Mesenchymal stem cell (in vitro differentiated cells and primary cell): ENCODE results near the gene GNAZ.

Experiments
- DNase-seq: peaks from one replicate; pipeline ENCODE4 v3.0.0-alpha.2; 2013
- H2AFZ ChIP-seq: one replicate; pipeline ENCODE4 v1.6.1; 2013; ENCODE audit warnings: low read depth, mild to moderate bottlenecking, control low read depth, inconsistent platforms, low read length, moderate library complexity
- H2AK5ac ChIP-seq: 2 replicates; pipeline ENCODE4 v1.6.1; 2013; ENCODE audit warnings: low read length, moderate library complexity, mild to moderate bottlenecking, inconsistent platforms; ENCODE audit not compliant: severe bottlenecking
- H2BK120ac ChIP-seq: one replicate; pipeline ENCODE4 v1.6.1; 2013; ENCODE audit warnings: low read depth, mild to moderate bottlenecking, inconsistent platforms, low read length, moderate library complexity
- H2BK12ac ChIP-seq, 2 experiments: one replicate each; pipeline ENCODE4 v1.6.1; 2013; ENCODE audit warnings: inconsistent platforms in 2 of 2, low read length in 2 of 2, mild to moderate bottlenecking in 2 of 2, moderate library complexity in 2 of 2, control low read depth in 1 of 2
- H2BK15ac ChIP-seq: one replicate; pipeline ENCODE4 v1.6.1; 2013; ENCODE audit warnings: mild to moderate bottlenecking, low read depth, inconsistent platforms; ENCODE audit not compliant: poor library complexity, severe bottlenecking
- H2BK5ac ChIP-seq: 2 replicates; pipeline ENCODE4 v1.6.1; 2013; ENCODE audit warnings: low read depth, mild to moderate bottlenecking, low read length, control low read depth, inconsistent platforms; ENCODE audit not compliant: poor library complexity, severe bottlenecking
- H3K14ac ChIP-seq, 2 experiments: one replicate each; pipeline ENCODE4 v1.6.1; 2013; ENCODE audit warnings: inconsistent platforms in 2 of 2, low read length in 2 of 2, control low read depth in 1 of 2, mild to moderate bottlenecking in 1 of 2, moderate library complexity in 1 of 2
- H3K18ac ChIP-seq, 2 experiments: one replicate each; pipeline ENCODE4 v1.6.1; 2013; ENCODE audit warnings: inconsistent platforms in 2 of 2, low read length in 2 of 2, control low read depth in 1 of 2, low read depth in 1 of 2, mild to moderate bottlenecking in 1 of 2
- H3K23ac ChIP-seq, 2 experiments: one replicate each; pipeline ENCODE4 v1.6.1; 2013; ENCODE audit warnings: inconsistent platforms in 2 of 2, low read length in 2 of 2, mild to moderate bottlenecking in 2 of 2, moderate library complexity in 2 of 2, control low read depth in 1 of 2
- H3K27ac ChIP-seq: 2 replicates; pipeline ENCODE4 v1.5.1; 2013; ENCODE audit warnings: mild to moderate bottlenecking, moderate library complexity, low read length, control low read depth, inconsistent platforms; ENCODE audit not compliant: poor library complexity, severe bottlenecking
- H3K27me3 ChIP-seq, 2 experiments: 2 replicates each; pipeline versions ENCODE4 v1.6.1 to v1.7.0; 2013; ENCODE audit warnings: low read length in 2 of 2, mild to moderate bottlenecking in 2 of 2, moderate library complexity in 2 of 2, control low read depth in 1 of 2, inconsistent platforms in 1 of 2; ENCODE audit not compliant: control insufficient read depth in 1 of 2, insufficient read depth in 1 of 2
- H3K36me3 ChIP-seq, 2 experiments: 2 replicates each; pipeline versions ENCODE4 v1.6.1 to v1.7.0; 2013; ENCODE audit warnings: low read length in 2 of 2, control low read depth in 1 of 2, inconsistent platforms in 1 of 2, low read depth in 1 of 2, mild to moderate bottlenecking in 1 of 2; ENCODE audit not compliant: insufficient read depth in 2 of 2, control insufficient read depth in 1 of 2
- H3K4ac ChIP-seq, 2 experiments: one replicate each; pipeline ENCODE4 v1.6.1; 2013; ENCODE audit warnings: inconsistent platforms in 2 of 2, low read length in 2 of 2, mild to moderate bottlenecking in 2 of 2, moderate library complexity in 2 of 2, control low read depth in 1 of 2, low read depth in 1 of 2
- H3K4me1 ChIP-seq: 2 replicates; pipeline ENCODE4 v1.6.1; 2013; ENCODE audit warnings: low read depth, low read length, control low read depth; ENCODE audit not compliant: control insufficient read depth, insufficient read depth
- H3K4me2 ChIP-seq: 2 replicates; pipeline ENCODE4 v1.6.1; 2013; ENCODE audit warnings: low read length, mild to moderate bottlenecking, inconsistent platforms; ENCODE audit not compliant: poor library complexity, severe bottlenecking
- H3K4me3 ChIP-seq, 2 experiments: 2 replicates each; pipeline versions ENCODE4 v1.5.1 to v1.7.0; 2013; ENCODE audit warnings: low read length in 2 of 2, mild to moderate bottlenecking in 2 of 2, control low read depth in 1 of 2, low read depth in 1 of 2; ENCODE audit not compliant: insufficient read depth in 1 of 2
- H3K79me1 ChIP-seq: replicated peaks from 2 replicates; pipeline ENCODE4 v1.6.1; 2013; ENCODE audit warnings: mild to moderate bottlenecking, control low read depth, low read length, inconsistent platforms; ENCODE audit not compliant: poor library complexity, severe bottlenecking
- H3K9ac ChIP-seq: 2 replicates; pipeline ENCODE4 v1.7.0; 2013; ENCODE audit warnings: mild to moderate bottlenecking, low read length, moderate library complexity
- H3K9me3 ChIP-seq: 2 replicates; pipeline ENCODE4 v1.7.0; 2013; ENCODE audit warnings: mild to moderate bottlenecking, low read length; ENCODE audit not compliant: control insufficient read depth
- H4K8ac ChIP-seq: one replicate; pipeline ENCODE4 v1.6.1; 2013; ENCODE audit warnings: inconsistent platforms, mild to moderate bottlenecking, low read length, moderate library complexity
- H4K91ac ChIP-seq: one replicate; pipeline ENCODE4 v1.6.1; 2013; ENCODE audit warnings: mild to moderate bottlenecking, low read length, inconsistent platforms
- WGBS: methylation state at CpG from one replicate; pipeline ENCODE4 v1.1.7; 2013; ENCODE audit warnings: mixed read lengths; 5-methylcytosine and 5-hydroxymethylcytosine counted together

The GNAZ gene

GRCh38 chr22:23158516-23159290 lies 88.4 kb downstream of the GNAZ start:
- no peak for DNase-seq
- Histone ChIP-seq H3K4me3 (no peak overlapping the region), H3K9ac (no peak overlapping the region), H2BK120ac (no peak overlapping the region), H2AFZ (no peak overlapping the region), H2BK12ac (no peak overlapping the region), H3K4me2 (no peak overlapping the region), H4K8ac (no peak overlapping the region), H3K4ac (no peak overlapping the region), H3K18ac (no peak overlapping the region), H2AK5ac (no peak overlapping the region), H2BK5ac (no peak overlapping the region), H3K36me3 (peaks cover 4 to 12% of the 10 kb centered on the region in 2 experiments), H4K91ac (no peak overlapping the region), H3K14ac (no peak overlapping the region), H2BK15ac (no peak overlapping the region), H3K27ac (no peak overlapping the region), H3K27me3 (no peaks in the 10 kb centered on the region), H3K23ac (peak overlapping the region in 1 of 2 experiments; percentile 62), H3K4me1 (peaks cover 10% of the 10 kb centered on the region), H3K79me1 (no peaks in the 10 kb centered on the region), H3K9me3 (no peaks in the 10 kb centered on the region)
- 80% methylated on average over 12 of the region's 14 CpGs for WGBS

- Histone ChIP-seq H3K4me2 (no peak overlapping the region), H4K91ac (no peak overlapping the region), H2BK12ac (no peak overlapping the region), H3K27ac (no peak overlapping the region), H3K9me3 (no peaks in the 10 kb centered on the region), H3K4me3 (no peak overlapping the region), H3K27me3 (no peaks in the 10 kb centered on the region), H3K23ac (no peak overlapping the region), H2BK15ac (no peak overlapping the region), H2AK5ac (no peak overlapping the region), H3K9ac (no peak overlapping the region), H4K8ac (no peak overlapping the region), H2BK5ac (no peak overlapping the region), H3K4me1 (peaks cover 10% of the 10 kb centered on the region), H2BK120ac (no peak overlapping the region), H3K4ac (no peak overlapping the region), H3K18ac (no peak overlapping the region), H3K79me1 (no peaks in the 10 kb centered on the region), H3K14ac (no peak overlapping the region), H2AFZ (no peak overlapping the region), H3K36me3 (peaks cover 4 to 12% of the 10 kb centered on the region in 2 experiments)
- DNase-seq: no peak
- WGBS: 72% methylated on average over 6 of the region's 6 CpGs
Measured at GRCh38 chr22:23159291-23159630, 88.9 kb downstream of the GNAZ start.

GRCh38 chr22:23161029-23161428 lies 90.7 kb downstream of the GNAZ start:
- H3K36me3 ChIP-seq: peaks cover 0 to 10% of the 10 kb centered on the region in 2 experiments
- no peak overlapping the region for H3K4ac ChIP-seq
- H2BK120ac ChIP-seq: no peak overlapping the region
- H3K79me1 ChIP-seq: no peaks in the 10 kb centered on the region
- no peak overlapping the region for H2AK5ac ChIP-seq
- H3K27ac ChIP-seq: no peak overlapping the region
- H3K4me3 ChIP-seq: no peak overlapping the region
- peaks cover 0 to 6% of the 10 kb centered on the region in 2 experiments for H3K27me3 ChIP-seq
- no peak overlapping the region for H2BK15ac ChIP-seq
- H4K8ac ChIP-seq: no peak overlapping the region
- H3K4me1 ChIP-seq: peaks cover 10% of the 10 kb centered on the region
- no peak overlapping the region for H3K14ac ChIP-seq
- DNase-seq: no peak
- H4K91ac ChIP-seq: no peak overlapping the region
- no peak overlapping the region for H3K4me2 ChIP-seq
- WGBS: 77% methylated on average over 4 of the region's 4 CpGs
- H3K9me3 ChIP-seq: no peaks in the 10 kb centered on the region
- H3K18ac ChIP-seq: no peak overlapping the region
- H2BK12ac ChIP-seq: no peak overlapping the region
- H3K9ac ChIP-seq: no peak overlapping the region
- H2AFZ ChIP-seq: no peak overlapping the region
- no peak overlapping the region for H2BK5ac ChIP-seq
- no peak overlapping the region for H3K23ac ChIP-seq

- H2BK15ac ChIP-seq: no peak overlapping the region
- H3K18ac ChIP-seq: no peak overlapping the region
- no peak overlapping the region for H2BK5ac ChIP-seq
- 84% methylated on average over 13 of the region's 13 CpGs for whole genome bisulfite sequencing
- H3K4me2 ChIP-seq: no peak overlapping the region
- H3K27me3 ChIP-seq: peaks cover 0 to 9% of the 10 kb centered on the region in 2 experiments
- peaks cover 0 to 10% of the 10 kb centered on the region in 2 experiments for H3K36me3 ChIP-seq
- no peak overlapping the region for H3K14ac ChIP-seq
- H3K4me1 ChIP-seq: peaks cover 10% of the 10 kb centered on the region
- no peak overlapping the region for H3K23ac ChIP-seq
- H3K9me3 ChIP-seq: no peaks in the 10 kb centered on the region
- no peak overlapping the region for H3K9ac ChIP-seq
- no peak overlapping the region for H3K27ac ChIP-seq
- H2BK12ac ChIP-seq: no peak overlapping the region
- H3K4me3 ChIP-seq: no peak overlapping the region
- H4K8ac ChIP-seq: no peak overlapping the region
- DNase-seq: no peak
- no peak overlapping the region for H2AK5ac ChIP-seq
- no peak overlapping the region for H2AFZ ChIP-seq
- no peak overlapping the region for H2BK120ac ChIP-seq
- H4K91ac ChIP-seq: no peak overlapping the region
- no peaks in the 10 kb centered on the region for H3K79me1 ChIP-seq
- no peak overlapping the region for H3K4ac ChIP-seq
Measured at GRCh38 chr22:23161574-23161973, 91.3 kb downstream of the GNAZ start.
